SK-N-SH treated with all-trans-retinoic acid at 6 μM for 48 hours (cell line): ENCODE measurements around the gene RAPGEF4.

Experiments
- BACH2 ChIP-seq: fragments of 250-450 bp; sonication (Bioruptor Pico); IDR thresholded peaks from 2 replicates; pipeline ENCODE4 v1.9.0; 2021; ENCODE audit warnings: mild to moderate bottlenecking, borderline replicate concordance
- OSR1 ChIP-seq: fragments of 250-450 bp; sonication (Bioruptor Pico); IDR thresholded peaks from 2 replicates; pipeline ENCODE4 v1.8.0; 2022; ENCODE audit warnings: moderate library complexity, mild to moderate bottlenecking, inconsistent platforms
- PATZ1 ChIP-seq: fragments of 250-450 bp; sonication (Bioruptor Pico); IDR thresholded peaks from 2 replicates; pipeline ENCODE4 v1.8.0; 2020; ENCODE audit warnings: mild to moderate bottlenecking, moderate library complexity, borderline replicate concordance
- POU6F1 ChIP-seq: fragments of 250-450 bp; sonication (Bioruptor Pico); IDR thresholded peaks from 2 replicates; pipeline ENCODE4 v1.8.0; 2021; ENCODE audit warnings: low read depth, mild to moderate bottlenecking, moderate library complexity, borderline replicate concordance
- SNAI2 ChIP-seq: fragments of 250-450 bp; sonication (Bioruptor Pico); IDR thresholded peaks from 2 replicates; pipeline ENCODE4 v1.5.0; 2020; ENCODE audit warnings: mild to moderate bottlenecking, moderate library complexity
- TCF4 ChIP-seq: fragments of 250-450 bp; sonication (Bioruptor Pico); IDR thresholded peaks from 2 replicates; pipeline ENCODE4 v1.8.0; 2021; ENCODE audit warnings: mild to moderate bottlenecking, moderate library complexity, borderline replicate concordance
- TOX ChIP-seq: fragments of 250-450 bp; sonication (Bioruptor Pico); IDR thresholded peaks from 2 replicates; pipeline ENCODE4 v1.8.0; 2021; ENCODE audit warnings: mild to moderate bottlenecking, moderate library complexity, borderline replicate concordance
- ZFP30 ChIP-seq: fragments of 450-650 bp; formaldehyde crosslinking; IDR thresholded peaks from 2 replicates; pipeline ENCODE4 v1.5.0; 2022; ENCODE audit warnings: mild to moderate bottlenecking, moderate library complexity
- ZNF8 ChIP-seq: fragments of 450-650 bp; formaldehyde crosslinking; IDR thresholded peaks from 2 replicates; pipeline ENCODE4 v1.5.0; 2020; ENCODE audit warnings: mild to moderate bottlenecking, moderate library complexity
- TF ChIP-seq, protein P1 (sequence below): fragments of 250-450 bp; sonication (Bioruptor Pico); IDR thresholded peaks from 2 replicates; pipeline ENCODE4 v1.5.0; 2020; ENCODE audit warnings: mild to moderate bottlenecking, moderate library complexity

DNA sequence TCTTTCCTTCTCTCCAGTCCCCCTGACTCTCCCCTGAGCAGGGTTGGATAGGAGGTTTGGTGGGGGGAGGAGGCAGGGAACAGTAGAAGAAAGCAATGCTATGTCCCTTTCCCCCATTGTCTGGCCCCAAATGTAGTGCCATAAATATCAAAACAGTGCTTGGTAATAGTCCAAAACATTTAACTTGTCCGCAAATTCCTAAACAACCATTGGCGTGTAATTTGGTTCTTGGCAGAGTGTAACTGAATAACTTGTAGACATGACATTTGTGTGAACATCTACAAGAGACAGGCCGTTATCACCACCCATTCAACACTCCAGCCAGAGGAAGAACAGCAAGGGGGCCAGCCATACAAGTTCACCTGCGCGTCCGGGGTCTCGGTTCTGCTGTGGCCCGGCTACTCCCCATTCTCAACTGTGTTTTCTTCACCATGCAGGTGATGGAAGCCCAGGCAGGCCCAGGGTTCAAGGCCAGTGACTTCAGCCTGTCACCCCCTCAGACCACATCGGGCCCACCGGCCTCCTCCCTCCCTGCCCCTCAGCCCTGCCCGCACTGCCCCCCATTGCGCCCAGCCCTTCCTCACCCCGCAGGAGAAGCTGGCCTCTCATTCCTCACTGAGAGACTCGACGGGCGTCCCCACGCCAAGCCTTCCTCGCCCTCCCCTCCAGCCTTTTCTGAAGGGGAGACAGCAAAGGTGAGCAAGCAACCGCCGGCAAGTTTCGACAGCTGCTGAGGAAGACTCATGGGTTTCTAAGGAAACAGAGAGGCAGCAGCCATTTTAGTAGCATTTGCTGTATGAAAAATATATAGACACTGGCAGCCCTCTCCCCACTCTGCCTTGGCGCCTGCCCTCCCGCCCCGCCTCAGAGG lies 699 bp upstream of the RAPGEF4 start:
- no peak for TF ChIP-seq TOX (CRISPR knock-in tag)
- TF ChIP-seq SNAI2 (CRISPR knock-in tag) = no peak
- TF ChIP-seq PATZ1 = no peak
- TF ChIP-seq ZNF8 (CRISPR knock-in tag) = no peak
- no peak for TF ChIP-seq BACH2 (CRISPR knock-in tag)
- TF ChIP-seq, protein P1, sequence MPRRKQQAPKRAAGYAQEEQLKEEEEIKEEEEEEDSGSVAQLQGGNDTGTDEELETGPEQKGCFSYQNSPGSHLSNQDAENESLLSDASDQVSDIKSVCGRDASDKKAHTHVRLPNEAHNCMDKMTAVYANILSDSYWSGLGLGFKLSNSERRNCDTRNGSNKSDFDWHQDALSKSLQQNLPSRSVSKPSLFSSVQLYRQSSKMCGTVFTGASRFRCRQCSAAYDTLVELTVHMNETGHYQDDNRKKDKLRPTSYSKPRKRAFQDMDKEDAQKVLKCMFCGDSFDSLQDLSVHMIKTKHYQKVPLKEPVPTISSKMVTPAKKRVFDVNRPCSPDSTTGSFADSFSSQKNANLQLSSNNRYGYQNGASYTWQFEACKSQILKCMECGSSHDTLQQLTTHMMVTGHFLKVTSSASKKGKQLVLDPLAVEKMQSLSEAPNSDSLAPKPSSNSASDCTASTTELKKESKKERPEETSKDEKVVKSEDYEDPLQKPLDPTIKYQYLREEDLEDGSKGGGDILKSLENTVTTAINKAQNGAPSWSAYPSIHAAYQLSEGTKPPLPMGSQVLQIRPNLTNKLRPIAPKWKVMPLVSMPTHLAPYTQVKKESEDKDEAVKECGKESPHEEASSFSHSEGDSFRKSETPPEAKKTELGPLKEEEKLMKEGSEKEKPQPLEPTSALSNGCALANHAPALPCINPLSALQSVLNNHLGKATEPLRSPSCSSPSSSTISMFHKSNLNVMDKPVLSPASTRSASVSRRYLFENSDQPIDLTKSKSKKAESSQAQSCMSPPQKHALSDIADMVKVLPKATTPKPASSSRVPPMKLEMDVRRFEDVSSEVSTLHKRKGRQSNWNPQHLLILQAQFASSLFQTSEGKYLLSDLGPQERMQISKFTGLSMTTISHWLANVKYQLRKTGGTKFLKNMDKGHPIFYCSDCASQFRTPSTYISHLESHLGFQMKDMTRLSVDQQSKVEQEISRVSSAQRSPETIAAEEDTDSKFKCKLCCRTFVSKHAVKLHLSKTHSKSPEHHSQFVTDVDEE (CRISPR knock-in tag) = no peak
- TF ChIP-seq ZFP30 (CRISPR knock-in tag) = no peak
- TF ChIP-seq TCF4 = no peak
- TF ChIP-seq POU6F1 (CRISPR knock-in tag) = no peak
- no peak for TF ChIP-seq OSR1 (CRISPR knock-in tag)
